ENCODE data around the gene IRF6. TPM values are rescaled to one million over a fixed set of nuclear protein-coding genes. Genes with fewer than 3 reads are reported as not detected.

IRF6 gene
- total and polyA plus RNA-seq, 2 donors (not counting 1 experiment from before 2014, with no cell fraction given) = 0.66 to 1.00 TPM

DNA sequence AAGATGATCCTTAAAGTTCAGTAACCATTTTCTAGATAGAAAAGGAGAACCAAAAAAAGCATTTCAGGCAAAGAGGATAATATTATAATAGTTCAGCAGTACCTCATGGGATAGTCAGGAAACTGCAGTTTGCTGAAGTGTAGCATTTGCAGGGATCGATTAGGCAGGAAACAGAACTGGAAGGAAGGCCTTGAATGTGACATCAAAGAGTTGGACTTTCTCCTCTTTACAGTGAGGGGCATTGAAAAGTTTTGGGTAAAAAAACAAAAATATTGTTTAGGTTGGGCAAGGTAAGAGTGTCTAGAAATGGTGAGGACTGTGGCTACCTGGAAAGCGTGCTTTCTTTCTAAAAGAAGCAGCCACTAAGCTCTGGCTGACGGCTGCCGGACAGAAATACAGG, 8.0 kb upstream of the IRF6 start:
- H3K27ac ChIP-seq (ENCODE audit: insufficient read depth, low read length) = no peak overlapping the region
- no peaks in the 10 kb centered on the region for H3K9me3 ChIP-seq (ENCODE audit: control insufficient read depth, insufficient read depth, low read depth, low read length)
- DNase-seq (ENCODE audit: low read depth in 2 of 2) = no peak
- no peak overlapping the region for H3K9ac ChIP-seq (ENCODE audit: insufficient read depth, low read length)
- H3K4me1 ChIP-seq (ENCODE audit: control insufficient read depth, extremely low read depth, insufficient read depth, low read length) = no peaks in the 10 kb centered on the region
- no peak overlapping the region for H3K4me2 ChIP-seq (ENCODE audit: extremely low read depth, insufficient read depth, low read length)
- H4K20me1 ChIP-seq (ENCODE audit: control insufficient read depth, extremely low read depth, insufficient read depth, low read length) = no peaks in the 10 kb centered on the region
- no peak overlapping the region for H3K4me3 ChIP-seq (replicated peaks in 1 of 4; ENCODE audit: control extremely low read depth in 1 of 4, insufficient read depth in 1 of 4, low read depth in 3 of 4, low read length in 4 of 4)
- H3K36me3 ChIP-seq (ENCODE audit: control insufficient read depth, insufficient read depth, low read length) = no peaks in the 10 kb centered on the region
- TF ChIP-seq EZH2 (IDR thresholded peaks at IDR 0.05; ENCODE audit: low read length, missing control alignments) = no peak
- TF ChIP-seq, protein P1, sequence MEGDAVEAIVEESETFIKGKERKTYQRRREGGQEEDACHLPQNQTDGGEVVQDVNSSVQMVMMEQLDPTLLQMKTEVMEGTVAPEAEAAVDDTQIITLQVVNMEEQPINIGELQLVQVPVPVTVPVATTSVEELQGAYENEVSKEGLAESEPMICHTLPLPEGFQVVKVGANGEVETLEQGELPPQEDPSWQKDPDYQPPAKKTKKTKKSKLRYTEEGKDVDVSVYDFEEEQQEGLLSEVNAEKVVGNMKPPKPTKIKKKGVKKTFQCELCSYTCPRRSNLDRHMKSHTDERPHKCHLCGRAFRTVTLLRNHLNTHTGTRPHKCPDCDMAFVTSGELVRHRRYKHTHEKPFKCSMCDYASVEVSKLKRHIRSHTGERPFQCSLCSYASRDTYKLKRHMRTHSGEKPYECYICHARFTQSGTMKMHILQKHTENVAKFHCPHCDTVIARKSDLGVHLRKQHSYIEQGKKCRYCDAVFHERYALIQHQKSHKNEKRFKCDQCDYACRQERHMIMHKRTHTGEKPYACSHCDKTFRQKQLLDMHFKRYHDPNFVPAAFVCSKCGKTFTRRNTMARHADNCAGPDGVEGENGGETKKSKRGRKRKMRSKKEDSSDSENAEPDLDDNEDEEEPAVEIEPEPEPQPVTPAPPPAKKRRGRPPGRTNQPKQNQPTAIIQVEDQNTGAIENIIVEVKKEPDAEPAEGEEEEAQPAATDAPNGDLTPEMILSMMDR (conservative IDR thresholded peaks at IDR 0.05 in 1 of 2, IDR thresholded peaks at IDR 0.05 in 1 of 2; ENCODE audit: low read depth in 1 of 2, low read length in 2 of 2) = no peak
- peaks cover 2% of the 10 kb centered on the region for H3K27me3 ChIP-seq (ENCODE audit: control insufficient read depth, insufficient read depth, low read length)
- H2AFZ ChIP-seq (ENCODE audit: low read length) = no peak overlapping the region
- H3K79me2 ChIP-seq (ENCODE audit: control insufficient read depth, insufficient read depth, low read length) = no peaks in the 10 kb centered on the region

DNA sequence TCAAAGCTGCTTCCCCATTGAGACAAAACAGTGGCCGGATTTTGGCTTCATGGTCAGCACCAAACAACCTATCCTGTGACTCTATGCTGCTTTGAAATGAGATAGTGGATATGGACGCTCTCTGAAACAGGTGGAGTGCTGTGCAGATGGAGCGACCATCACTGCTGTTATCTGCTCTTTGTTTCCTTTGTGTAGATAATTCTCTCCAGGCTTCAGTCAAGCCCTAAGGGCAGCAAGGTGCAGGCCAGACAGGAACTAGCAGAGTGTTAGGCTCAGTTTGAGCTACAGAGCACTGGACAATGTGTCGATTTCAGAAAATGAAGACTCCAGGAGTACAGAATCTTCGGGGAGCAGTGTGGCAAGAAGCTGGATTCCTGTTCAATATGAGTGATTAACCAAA, 4.8 kb upstream of the IRF6 start:
- no peaks in the 10 kb centered on the region for H4K20me1 ChIP-seq (ENCODE audit: control insufficient read depth, extremely low read depth, insufficient read depth, low read length)
- no peaks in the 10 kb centered on the region for H3K27me3 ChIP-seq (ENCODE audit: control insufficient read depth, insufficient read depth, low read length)
- peaks cover 8% of the 10 kb centered on the region for H3K4me1 ChIP-seq (ENCODE audit: control insufficient read depth, extremely low read depth, insufficient read depth, low read length)
- no peak overlapping the region for H3K4me2 ChIP-seq (ENCODE audit: extremely low read depth, insufficient read depth, low read length)
- H3K4me3 ChIP-seq (replicated peaks in 1 of 4; ENCODE audit: control extremely low read depth in 1 of 4, insufficient read depth in 1 of 4, low read depth in 3 of 4, low read length in 4 of 4) = no peak overlapping the region
- no peak for DNase-seq (ENCODE audit: low read depth in 2 of 2)
- no peak for TF ChIP-seq EZH2 (IDR thresholded peaks at IDR 0.05; ENCODE audit: low read length, missing control alignments)
- TF ChIP-seq, protein P1 (conservative IDR thresholded peaks at IDR 0.05 in 1 of 2, IDR thresholded peaks at IDR 0.05 in 1 of 2; ENCODE audit: low read depth in 1 of 2, low read length in 2 of 2) = no peak
- H2AFZ ChIP-seq (ENCODE audit: low read length) = no peak overlapping the region
- H3K9me3 ChIP-seq (ENCODE audit: control insufficient read depth, insufficient read depth, low read depth, low read length) = no peaks in the 10 kb centered on the region
- H3K36me3 ChIP-seq (ENCODE audit: control insufficient read depth, insufficient read depth, low read length) = no peaks in the 10 kb centered on the region
- H3K27ac ChIP-seq (ENCODE audit: insufficient read depth, low read length) = no peak overlapping the region
- no peak overlapping the region for H3K9ac ChIP-seq (ENCODE audit: insufficient read depth, low read length)
- H3K79me2 ChIP-seq (ENCODE audit: control insufficient read depth, insufficient read depth, low read length) = no peaks in the 10 kb centered on the region

DNA sequence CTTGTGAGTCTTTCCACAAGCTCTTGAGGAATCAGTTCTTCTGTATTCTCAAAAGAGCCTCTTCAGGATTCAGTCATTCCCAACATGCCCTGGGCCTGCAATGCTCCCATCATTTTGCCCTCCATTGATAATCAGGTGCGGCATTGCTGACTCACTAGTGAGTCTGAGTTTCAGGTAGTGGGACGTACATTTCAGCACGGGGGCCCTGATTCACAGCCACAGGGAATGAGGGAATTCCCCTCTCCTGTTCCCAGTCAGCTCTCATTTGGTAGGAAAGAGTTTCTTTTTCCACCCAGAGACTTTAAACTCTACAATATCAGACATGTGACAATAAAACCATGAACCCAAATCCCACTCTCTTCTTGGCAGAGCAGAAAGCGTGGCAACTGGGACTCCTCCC, 3.7 kb upstream of the IRF6 start:
- H3K4me3 ChIP-seq (replicated peaks in 1 of 4; ENCODE audit: control extremely low read depth in 1 of 4, insufficient read depth in 1 of 4, low read depth in 3 of 4, low read length in 4 of 4) = no peak overlapping the region
- H3K27ac ChIP-seq (ENCODE audit: insufficient read depth, low read length) = no peak overlapping the region
- H2AFZ ChIP-seq (ENCODE audit: low read length) = no peak overlapping the region
- H3K27me3 ChIP-seq (ENCODE audit: control insufficient read depth, insufficient read depth, low read length) = no peaks in the 10 kb centered on the region
- H3K9ac ChIP-seq (ENCODE audit: insufficient read depth, low read length) = no peak overlapping the region
- no peaks in the 10 kb centered on the region for H3K79me2 ChIP-seq (ENCODE audit: control insufficient read depth, insufficient read depth, low read length)
- no peaks in the 10 kb centered on the region for H3K36me3 ChIP-seq (ENCODE audit: control insufficient read depth, insufficient read depth, low read length)
- TF ChIP-seq EZH2 (IDR thresholded peaks at IDR 0.05; ENCODE audit: low read length, missing control alignments) = no peak
- TF ChIP-seq, protein P1 (conservative IDR thresholded peaks at IDR 0.05 in 1 of 2, IDR thresholded peaks at IDR 0.05 in 1 of 2; ENCODE audit: low read depth in 1 of 2, low read length in 2 of 2) = no peak
- H4K20me1 ChIP-seq (ENCODE audit: control insufficient read depth, extremely low read depth, insufficient read depth, low read length) = no peaks in the 10 kb centered on the region
- no peak overlapping the region for H3K4me2 ChIP-seq (ENCODE audit: extremely low read depth, insufficient read depth, low read length)
- no peaks in the 10 kb centered on the region for H3K9me3 ChIP-seq (ENCODE audit: control insufficient read depth, insufficient read depth, low read depth, low read length)
- DNase-seq (ENCODE audit: low read depth in 2 of 2) = no peak
- peaks cover 8% of the 10 kb centered on the region for H3K4me1 ChIP-seq (ENCODE audit: control insufficient read depth, extremely low read depth, insufficient read depth, low read length)

All from fibroblast of lung (primary cell).